Hippocampal formation (tissue), 2 donors: ENCODE results near the gene CPNE4.
"Not testable (repeated sequence)": the region's sequence is repeated elsewhere in the genome, so short reads cannot be mapped to it uniquely, and the experiment has no call there.

Source experiments
- DNase-seq, 2 donors: peaks; one replicate each; lab custom pipeline; 2025; lab: John Stamatoyannopoulos, UW

Gene CPNE4

DNA sequence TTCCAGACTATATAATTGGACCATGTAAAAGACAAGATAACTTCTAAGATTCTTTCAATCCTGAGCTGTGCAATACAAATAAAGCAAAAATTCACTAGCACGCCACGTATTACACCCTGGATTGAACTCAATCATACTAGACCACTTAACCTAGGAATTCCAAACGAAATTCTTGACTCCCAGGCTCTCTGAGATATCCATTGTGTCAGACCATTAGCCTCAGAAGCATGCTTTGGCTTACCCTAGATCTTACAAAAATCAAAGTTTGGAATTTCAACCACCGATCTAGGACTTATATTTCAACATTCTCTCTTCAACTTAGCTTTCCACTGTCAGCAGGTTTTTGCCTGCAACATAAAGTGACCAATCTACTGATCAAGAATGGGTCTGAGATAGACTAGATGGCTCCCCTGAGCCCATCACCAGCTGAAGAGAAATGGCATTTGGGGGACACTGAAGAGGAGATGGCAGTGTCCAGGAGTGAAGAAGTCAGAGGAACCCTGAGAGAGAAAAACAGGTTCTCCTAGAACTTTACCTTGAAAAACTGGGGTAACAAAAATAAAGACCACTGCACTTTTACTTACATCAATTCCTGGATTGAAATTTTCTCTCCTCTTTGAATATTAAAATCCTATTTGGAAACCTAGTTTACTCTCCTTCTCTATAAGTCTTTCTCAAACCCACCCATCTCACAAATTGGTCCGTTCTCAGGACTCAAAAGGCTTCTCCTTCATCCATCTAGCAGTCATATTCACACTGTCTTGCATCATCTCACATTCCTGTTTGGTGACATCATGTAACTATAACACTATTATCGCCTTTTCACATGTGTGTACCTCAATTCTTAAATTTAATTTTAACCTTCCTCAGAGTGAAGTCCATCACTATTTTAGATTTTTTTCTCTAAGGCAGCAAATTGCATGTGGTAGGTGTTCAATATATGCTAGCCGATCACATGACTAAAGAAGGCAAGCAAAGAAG, 18.5 kb downstream of the CPNE4 start:
- no peak for DNase-seq

GRCh38 chr3:132014105-132014504, 20.7 kb downstream of the CPNE4 start:
- no peak for DNase-seq

- DNase-seq, result no peak
These were observed 25.6 kb downstream of the CPNE4 start for GRCh38 chr3:132009241-132009640.

GRCh38 chr3:132008837-132009236, 26.0 kb downstream of the CPNE4 start:
- DNase-seq, result no peak

GRCh38 chr3:132007617-132008016, 27.2 kb downstream of the CPNE4 start:
- DNase-seq, result no peak

DNA sequence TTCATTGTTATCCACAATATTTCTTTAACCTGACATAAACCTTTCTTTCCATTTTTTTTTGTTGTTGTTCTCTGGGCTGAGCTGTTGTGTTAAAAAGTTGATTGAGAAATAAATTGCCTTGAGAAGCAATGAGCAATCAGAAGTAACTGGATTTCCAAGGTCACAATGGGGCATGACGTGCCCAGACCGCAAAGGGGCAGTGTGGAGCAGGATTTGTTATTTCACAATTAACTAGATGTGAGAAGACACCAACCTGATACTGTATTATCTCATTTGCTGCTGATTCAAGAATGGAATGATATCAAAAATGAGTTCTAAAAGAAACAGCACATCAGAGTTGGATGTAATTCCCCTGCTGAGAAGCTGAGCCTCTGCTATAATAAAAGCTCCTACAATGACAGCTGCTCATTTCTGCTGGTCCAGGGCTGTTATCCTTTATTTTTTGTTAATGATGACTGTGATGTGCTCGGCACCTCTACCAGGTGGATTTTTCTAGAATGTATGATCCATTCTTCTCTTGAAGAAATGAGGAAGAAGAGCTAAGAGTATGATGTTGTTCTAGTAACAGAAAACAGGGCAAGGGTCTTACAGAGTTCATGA, 28.1 kb downstream of the CPNE4 start:
- no peak for DNase-seq

- no peak for DNase-seq
These were observed 30.2 kb downstream of the CPNE4 start for GRCh38 chr3:132004571-132004970.

DNA sequence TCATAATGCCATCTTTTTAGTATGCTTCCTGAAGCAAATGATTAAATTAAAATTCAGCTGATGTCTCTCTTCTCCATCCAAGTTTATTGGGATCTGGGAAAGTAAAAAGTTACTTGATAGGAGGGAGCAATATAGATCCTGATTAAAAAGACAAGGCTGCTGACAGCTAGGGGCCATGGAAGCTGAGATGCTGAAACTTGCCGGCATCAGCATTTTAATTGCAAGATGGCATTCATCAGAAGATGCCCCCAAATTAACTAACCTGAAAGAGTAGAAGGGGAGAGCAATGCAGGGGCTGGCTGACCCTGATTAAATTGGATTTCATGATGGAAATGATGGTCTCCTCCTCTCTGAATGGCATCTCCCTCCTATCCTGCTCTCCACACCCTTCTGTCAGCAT, 31.1 kb downstream of the CPNE4 start:
- no peak for DNase-seq

DNA sequence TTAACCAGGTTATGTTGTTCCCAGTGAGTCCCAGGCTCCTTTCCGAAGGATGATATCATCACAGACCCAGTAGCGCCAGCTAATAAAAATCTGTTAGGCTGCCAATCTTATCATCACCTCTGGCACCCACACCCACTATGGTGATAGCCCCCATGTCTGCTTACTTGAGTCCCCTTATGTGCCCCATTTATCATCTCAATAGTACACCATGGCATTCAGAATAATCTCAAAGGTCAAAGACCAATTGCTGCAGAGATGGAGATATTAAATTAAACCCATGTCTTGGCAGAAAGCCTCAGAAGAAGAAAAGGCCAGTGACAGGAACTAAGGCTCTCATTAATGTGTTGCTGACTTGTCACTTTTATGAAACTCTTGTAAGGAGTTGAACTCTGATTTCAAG, 32.8 kb downstream of the CPNE4 start:
- DNase-seq, result no peak

GRCh38 chr3:132001036-132001435, 33.8 kb downstream of the CPNE4 start:
- DNase-seq, result no peak

DNA sequence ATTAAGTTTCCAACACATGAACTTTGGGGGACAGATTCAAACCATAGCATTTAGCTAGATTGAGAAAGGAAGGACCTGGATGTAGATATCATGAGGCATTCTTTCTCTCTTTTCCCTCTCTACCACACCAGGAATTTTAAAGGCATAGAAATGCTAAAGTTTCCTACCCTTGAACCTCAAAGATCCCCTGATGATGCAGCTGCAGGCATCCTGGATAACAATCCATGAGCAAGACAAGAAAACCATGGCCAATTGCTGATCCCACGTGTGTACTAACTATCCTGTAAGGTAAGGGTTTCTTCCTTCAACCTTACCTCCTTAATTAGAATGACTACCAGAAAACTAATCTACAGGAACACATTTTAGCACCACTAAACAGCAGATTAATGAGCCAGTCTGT, 36.8 kb downstream of the CPNE4 start:
- DNase-seq, result no peak

DNA sequence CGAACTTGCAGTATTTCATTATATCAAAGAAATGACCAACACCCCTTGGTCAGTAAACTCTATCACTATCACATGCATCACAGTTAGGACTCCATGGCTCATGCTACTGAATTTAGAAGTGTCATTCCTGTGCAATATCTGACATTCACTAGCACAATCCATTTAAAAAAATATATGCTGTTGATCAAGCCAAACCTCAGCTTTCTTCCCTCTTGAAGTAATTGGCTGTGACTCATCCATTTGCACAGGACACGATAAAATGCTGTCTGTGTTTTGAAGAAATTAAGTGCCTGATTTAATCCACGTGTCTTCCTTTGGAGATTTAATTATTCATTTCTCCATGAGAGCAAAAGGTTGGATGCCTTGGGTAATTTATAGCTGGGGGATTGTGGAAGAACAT, 38.9 kb downstream of the CPNE4 start:
- no peak for DNase-seq

DNA sequence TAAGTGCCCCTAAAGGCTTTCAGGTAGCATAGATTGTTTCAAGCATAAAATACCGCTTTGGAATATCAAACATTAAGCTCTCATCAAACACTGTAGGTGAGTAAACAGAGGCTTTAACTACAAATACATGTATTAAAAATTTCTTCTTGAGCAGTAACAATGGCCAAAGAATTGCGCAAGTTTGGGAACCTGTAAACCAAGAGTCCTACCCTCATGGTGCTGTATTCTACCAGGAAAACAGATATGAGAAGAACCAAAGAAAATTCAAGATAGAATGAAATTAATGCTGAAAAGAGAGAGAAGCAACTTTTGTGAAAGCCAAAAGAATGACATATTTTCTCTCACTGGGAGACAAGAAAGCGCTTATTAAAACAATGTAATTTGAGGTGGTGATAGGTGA, 45.5 kb downstream of the CPNE4 start:
- no peak for DNase-seq

DNA sequence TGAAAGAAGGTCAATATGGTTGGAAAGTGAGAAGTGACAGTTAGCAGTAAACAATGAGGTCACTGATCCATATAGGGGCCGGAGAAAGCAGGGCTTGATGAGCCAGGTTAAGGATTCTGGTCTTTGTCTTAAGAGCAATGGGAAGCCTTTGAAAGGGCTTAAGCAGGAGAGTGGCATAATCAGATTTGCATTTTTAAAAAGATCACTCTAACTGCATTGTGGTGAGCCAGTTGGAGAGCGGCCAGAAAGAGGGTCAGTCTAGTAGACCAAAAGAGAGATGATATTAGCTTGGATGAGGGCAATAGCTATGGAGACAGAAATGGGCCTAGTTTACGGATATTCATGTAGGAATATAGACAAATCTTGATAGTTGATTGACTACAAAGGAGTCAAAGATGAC, 46.6 kb downstream of the CPNE4 start:
- DNase-seq, result no peak

GRCh38 chr3:131983689-131984088, 51.1 kb downstream of the CPNE4 start:
- no peak for DNase-seq

DNA sequence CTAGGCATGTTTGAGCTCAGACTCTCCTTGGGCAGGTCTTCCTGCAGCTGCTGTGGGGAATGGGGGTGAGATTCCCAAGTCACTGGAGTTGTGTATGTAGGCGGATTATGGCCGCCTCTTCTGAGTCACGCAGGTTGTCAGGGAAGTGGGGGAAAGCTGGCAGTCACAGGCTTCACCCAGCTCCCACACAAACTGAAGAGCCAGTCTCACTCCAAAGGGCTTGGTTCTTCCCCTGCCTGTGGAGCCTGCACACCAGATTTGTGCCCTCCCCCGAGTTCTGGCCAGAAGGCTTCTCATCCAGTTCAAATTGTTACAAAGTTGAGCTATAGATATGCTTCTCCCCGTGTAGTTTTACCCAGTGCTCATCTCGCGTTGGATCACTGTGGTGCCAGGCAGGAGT, 53.5 kb downstream of the CPNE4 start:
- DNase-seq, result no peak

GRCh38 chr3:131976448-131976847, 58.4 kb downstream of the CPNE4 start:
- DNase-seq, result no peak

GRCh38 chr3:131975047-131975446, 59.8 kb downstream of the CPNE4 start:
- DNase-seq, result no peak

DNA sequence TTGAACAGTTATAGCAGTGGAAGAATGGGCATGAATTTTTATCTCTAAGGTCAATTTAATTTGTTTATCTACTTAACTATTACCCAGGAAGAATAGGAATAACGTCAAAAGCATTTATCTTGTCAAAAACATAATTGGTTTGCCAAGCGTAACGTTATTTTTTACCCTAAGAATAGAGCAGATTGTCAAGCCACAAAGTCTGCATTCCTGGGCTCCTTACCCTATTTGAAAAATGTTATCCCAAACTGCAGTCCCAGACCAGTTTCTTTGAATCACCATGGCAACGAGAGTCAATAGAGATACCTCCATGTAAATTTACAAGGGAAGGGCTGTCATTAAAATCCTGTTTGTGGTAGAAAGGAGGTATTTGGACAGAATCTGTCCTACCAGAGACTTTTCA, 61.1 kb downstream of the CPNE4 start:
- DNase-seq, result no peak

- no peak for DNase-seq
These were observed 62.3 kb downstream of the CPNE4 start for GRCh38 chr3:131972550-131972949.

- DNase-seq, result no peak
These were observed 62.7 kb downstream of the CPNE4 start for GRCh38 chr3:131972091-131972490.

DNA sequence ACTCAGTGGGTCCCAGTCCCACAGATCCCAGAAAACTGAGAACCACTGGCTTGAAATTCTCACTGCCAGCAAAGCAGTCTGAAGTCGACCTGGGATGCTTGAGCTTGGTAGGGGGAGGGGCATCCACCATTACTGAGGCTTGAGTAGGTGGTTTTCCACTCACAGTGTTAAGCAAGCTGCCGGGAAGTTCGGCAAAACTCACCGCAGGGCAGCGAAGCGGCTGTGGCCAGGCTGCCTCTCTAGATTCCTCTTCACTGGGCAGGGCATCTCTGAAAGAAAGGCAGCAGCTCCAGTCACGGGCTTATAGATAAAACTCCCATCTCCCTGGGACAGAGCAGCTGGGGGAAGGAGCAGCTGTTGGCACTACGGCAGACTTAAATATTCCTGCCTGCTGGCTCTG, 71.4 kb downstream of the CPNE4 start:
- DNase-seq, result not testable (repeated sequence)

GRCh38 chr3:131962982-131963381, 71.8 kb downstream of the CPNE4 start:
- DNase-seq, result no peak
